Calu3 (cell line): ENCODE data around the gene ZBTB38. TPM values are rescaled to one million over a fixed set of nuclear protein-coding genes. Genes with fewer than 3 reads are reported as not detected.
A peak's percentile ranks its signal among the peaks of the same experiment; 100 is the strongest.

Source experiments
- BruUV-seq: library from RNA; stranded (reverse); fragments of 400-500 nt; replicated peaks from 2 replicates; lab custom pipeline; 2021; lab: Mats Ljungman, UMichigan
- CTCF ChIA-PET: fragments of 300-600 bp; sonication (Branson Sonifier 250); formaldehyde crosslinking; loops from one replicate; lab custom pipeline; 2022; ENCODE audit warnings: antibody characterized with exemption; lab: Charles Lee
- DNase-seq: peaks from one replicate; pipeline ENCODE4 v3.0.0; 2022
- H3K27ac Mint-ChIP-seq: one replicate; pipeline ENCODE4 v1.8.0; 2022; ENCODE audit warnings: mixed read lengths; ENCODE audit not compliant: unreplicated experiment
- H3K27me3 Mint-ChIP-seq: one replicate; pipeline ENCODE4 v1.8.0; 2022; ENCODE audit warnings: mixed read lengths; ENCODE audit not compliant: unreplicated experiment
- H3K36me3 Mint-ChIP-seq: one replicate; pipeline ENCODE4 v1.8.0; 2022; ENCODE audit warnings: mild to moderate bottlenecking, moderate library complexity, mixed read lengths; ENCODE audit not compliant: insufficient read depth, unreplicated experiment
- H3K4me1 Mint-ChIP-seq: one replicate; pipeline ENCODE4 v1.8.0; 2022; ENCODE audit warnings: mild to moderate bottlenecking, low read depth, mixed read lengths; ENCODE audit not compliant: unreplicated experiment
- H3K4me3 Mint-ChIP-seq: one replicate; pipeline ENCODE4 v1.8.0; 2022; ENCODE audit warnings: mild to moderate bottlenecking, low read depth, moderate library complexity, mixed read lengths; ENCODE audit not compliant: unreplicated experiment
- H3K9me3 Mint-ChIP-seq: one replicate; pipeline ENCODE4 v1.8.0; 2022; ENCODE audit warnings: low read depth, mixed read lengths; ENCODE audit not compliant: unreplicated experiment
- CTCF ChIP-seq: fragments of 200-600 bp; IDR thresholded peaks from one replicate; pipeline ENCODE4 v1.8.0; 2022; ENCODE audit warnings: antibody characterized with exemption; ENCODE audit not compliant: unreplicated experiment
- intact Hi-C: fragments of 100-400 bp; cut with micrococcal nuclease; formaldehyde crosslinking; loops from one replicate; pipeline ENCODE4 v1.10.0; 2022; ENCODE audit not compliant: unreplicated experiment
- total RNA-seq: library from RNA; stranded (reverse); gene quantifications from 2 replicates; pipeline ENCODE4 v1.2.3, GENCODE V29; 2022

The ZBTB38 gene
- total RNA-seq, 1 experiment from 2014 or later, result 95.9 TPM

- CTCF ChIA-PET, result no interaction called here
- intact Hi-C loops, result loop anchor here (5.0 kb wide), 1 partner anchor 200 kb away; no protein-coding TSS in a partner anchor
- peak overlapping the region; percentile 13 for H3K27ac Mint-ChIP-seq
- no peak for TF ChIP-seq CTCF
- DNase-seq, result no peak
- no TSS peak for BruUV-seq
- H3K4me1 Mint-ChIP-seq, result peaks cover 52% of the 10 kb centered on the region
- no peaks in the 10 kb centered on the region for H3K27me3 Mint-ChIP-seq
- H3K9me3 Mint-ChIP-seq, result peaks cover 4% of the 10 kb centered on the region
- H3K36me3 Mint-ChIP-seq, result peaks cover 11% of the 10 kb centered on the region
- no peak overlapping the region for H3K4me3 Mint-ChIP-seq
Measured at GRCh38 chr3:141362736-141363135, 5.6 kb upstream of the ZBTB38 start.

- Mint-ChIP-seq H3K36me3 (peaks cover 36% of the 10 kb centered on the region), H3K27me3 (no peaks in the 10 kb centered on the region), H3K4me1 (peaks cover 76% of the 10 kb centered on the region), H3K4me3 (no peak overlapping the region), H3K9me3 (peaks cover 4% of the 10 kb centered on the region), H3K27ac (peak overlapping the region; percentile 97)
- no peak for TF ChIP-seq CTCF
- intact Hi-C loops, result no loop called here
- BruUV-seq, result no TSS peak
- no peak for DNase-seq
- CTCF ChIA-PET, result interaction anchor here (0.6 kb wide), 1 partner anchor 115 kb away, joined by 3 read pairs; no protein-coding TSS in a partner anchor
Measured at GRCh38 chr3:141365201-141365600, 3.1 kb upstream of the ZBTB38 start.

- peak; percentile 46 for DNase-seq
- no peak for TF ChIP-seq CTCF
- Mint-ChIP-seq H3K9me3 (peaks cover 4% of the 10 kb centered on the region), H3K4me1 (peaks cover 71% of the 10 kb centered on the region), H3K27me3 (no peaks in the 10 kb centered on the region), H3K36me3 (peaks cover 48% of the 10 kb centered on the region), H3K4me3 (no peak overlapping the region), H3K27ac (peak overlapping the region; percentile 97)
- no TSS peak for BruUV-seq
- intact Hi-C loops, result no loop called here
- CTCF ChIA-PET, result interaction anchor here (0.6 to 1.8 kb wide), 7 partner anchors 19 to 135 kb away, joined by 3 to 12 read pairs (median 4); partner anchors contain the start of gene PXYLP1
Measured at GRCh38 chr3:141366285-141367037, 1.8 kb upstream of the ZBTB38 start.

GRCh38 chr3:141367038-141367730 lies 1.1 kb upstream of the ZBTB38 start:
- CTCF ChIA-PET, result interaction anchor here (0.8 to 1.8 kb wide), 5 partner anchors 21 to 135 kb away, joined by 3 to 5 read pairs (median 4); partner anchors contain the start of gene PXYLP1
- intact Hi-C loops, result no loop called here
- peak; percentile 17 for DNase-seq
- no TSS peak for BruUV-seq
- no peak for TF ChIP-seq CTCF
- H3K27me3 Mint-ChIP-seq, result no peaks in the 10 kb centered on the region
- H3K9me3 Mint-ChIP-seq, result peaks cover 4% of the 10 kb centered on the region
- peaks cover 55% of the 10 kb centered on the region for H3K36me3 Mint-ChIP-seq
- no peak overlapping the region for H3K4me3 Mint-ChIP-seq
- H3K4me1 Mint-ChIP-seq, result peaks cover 70% of the 10 kb centered on the region
- H3K27ac Mint-ChIP-seq, result peak overlapping the region; percentile 97
